SK-N-MC (cell line): ENCODE data around the gene RPAP2.

ENCODE experiments used
- DNase-seq: peaks from one replicate; pipeline ENCODE4 v3.0.0-alpha.2; 2011; ENCODE audit warnings: low read depth, low spot score
- H3K27ac ChIP-seq: fragments of 200-600 bp; sonication (generic); 2 replicates; pipeline ENCODE4 v1.5.1; 2016; ENCODE audit warnings: mixed run types
- H3K36me3 ChIP-seq: fragments of 200-600 bp; sonication (generic); 2 replicates; pipeline ENCODE4 v1.6.1; 2017; ENCODE audit warnings: antibody characterized with exemption, low read length, mixed read lengths; ENCODE audit not compliant: insufficient read depth
- H3K4me3 ChIP-seq: fragments of 200-600 bp; sonication (generic); 2 replicates; pipeline ENCODE4 v1.5.1; 2016
- H3K9ac ChIP-seq: fragments of 200-600 bp; sonication (generic); 2 replicates; pipeline ENCODE4 v1.8.0; 2017; ENCODE audit warnings: mixed run types, mixed read lengths; ENCODE audit not compliant: insufficient read length
- H3K9me3 ChIP-seq: fragments of 200-600 bp; sonication (generic); 2 replicates; pipeline ENCODE4 v1.6.1; 2017; ENCODE audit warnings: low read depth, mild to moderate bottlenecking, antibody characterized with exemption, low read length, moderate library complexity, mixed read lengths
- EZH2 ChIP-seq: fragments of 200-600 bp; sonication (generic); IDR thresholded peaks from one replicate; pipeline ENCODE4 v1.6.1; 2017; ENCODE audit warnings: antibody characterized with exemption
- FOXP2 ChIP-seq: optimal IDR thresholded peaks from 2 replicates; pipeline ENCODE3; 2011; ENCODE audit warnings: mild to moderate bottlenecking, moderate library complexity; ENCODE audit not compliant: insufficient read depth; ENCODE audit errors: extremely low read length, control extremely low read depth
- POLR2AphosphoS5 ChIP-seq: IDR thresholded peaks from 2 replicates; pipeline ENCODE4 v1.6.1; 2012; ENCODE audit warnings: mild to moderate bottlenecking, low read depth, low read length, borderline replicate concordance

Gene RPAP2

GRCh38 chr1:92315766-92316599, 17.1 kb downstream of the RPAP2 start:
- Histone ChIP-seq H3K9ac (no peak overlapping the region), H3K9me3 (no peaks in the 10 kb centered on the region), H3K4me3 (no peak overlapping the region), H3K27ac (no peak overlapping the region), H3K36me3 (peaks cover 4% of the 10 kb centered on the region)
- no peak for DNase-seq
- TF ChIP-seq POLR2AphosphoS5, result no peak
- TF ChIP-seq FOXP2, result no peak
- TF ChIP-seq EZH2, result no peak

- no peak for DNase-seq
- Histone ChIP-seq H3K9ac (no peak overlapping the region), H3K36me3 (peaks cover 4% of the 10 kb centered on the region), H3K9me3 (no peaks in the 10 kb centered on the region), H3K27ac (no peak overlapping the region), H3K4me3 (no peak overlapping the region)
- TF ChIP-seq POLR2AphosphoS5 (no peak), EZH2 (no peak), FOXP2 (no peak)
Observed at GRCh38 chr1:92317836-92318493, 19.1 kb downstream of the RPAP2 start.

GRCh38 chr1:92323473-92324453, 24.9 kb downstream of the RPAP2 start:
- no peak for DNase-seq
- H3K27ac ChIP-seq, result no peak overlapping the region
- H3K4me3 ChIP-seq, result no peak overlapping the region
- H3K36me3 ChIP-seq, result peaks cover 47% of the 10 kb centered on the region
- H3K9ac ChIP-seq, result no peak overlapping the region
- H3K9me3 ChIP-seq, result peaks cover 12% of the 10 kb centered on the region
- TF ChIP-seq POLR2AphosphoS5 (no peak), EZH2 (no peak), FOXP2 (no peak)

GRCh38 chr1:92324784-92325183, 25.9 kb downstream of the RPAP2 start:
- no peak overlapping the region for H3K27ac ChIP-seq
- H3K36me3 ChIP-seq, result peaks cover 52% of the 10 kb centered on the region
- no peak for DNase-seq
- no peak for TF ChIP-seq POLR2AphosphoS5
- no peak for TF ChIP-seq EZH2
- TF ChIP-seq FOXP2, result no peak
- no peak overlapping the region for H3K4me3 ChIP-seq
- H3K9ac ChIP-seq, result no peak overlapping the region
- peaks cover 12% of the 10 kb centered on the region for H3K9me3 ChIP-seq

- peaks cover 53% of the 10 kb centered on the region for H3K36me3 ChIP-seq
- no peak for TF ChIP-seq EZH2
- no peak for TF ChIP-seq FOXP2
- no peak for TF ChIP-seq POLR2AphosphoS5
- no peak overlapping the region for H3K27ac ChIP-seq
- peaks cover 12% of the 10 kb centered on the region for H3K9me3 ChIP-seq
- H3K9ac ChIP-seq, result no peak overlapping the region
- DNase-seq, result no peak
- no peak overlapping the region for H3K4me3 ChIP-seq
Observed at GRCh38 chr1:92326681-92327080, 27.8 kb downstream of the RPAP2 start.

GRCh38 chr1:92327794-92328193, 28.9 kb downstream of the RPAP2 start:
- H3K4me3 ChIP-seq, result no peak overlapping the region
- no peak overlapping the region for H3K9ac ChIP-seq
- no peak for DNase-seq
- no peak overlapping the region for H3K27ac ChIP-seq
- peaks cover 12% of the 10 kb centered on the region for H3K9me3 ChIP-seq
- peaks cover 53% of the 10 kb centered on the region for H3K36me3 ChIP-seq
- TF ChIP-seq POLR2AphosphoS5 (no peak), FOXP2 (no peak), EZH2 (no peak)

- TF ChIP-seq EZH2 (no peak), POLR2AphosphoS5 (no peak), FOXP2 (no peak)
- Histone ChIP-seq H3K36me3 (peaks cover 38% of the 10 kb centered on the region), H3K9me3 (peaks cover 12% of the 10 kb centered on the region), H3K9ac (no peak overlapping the region), H3K4me3 (no peak overlapping the region), H3K27ac (no peak overlapping the region)
- DNase-seq, result no peak
Observed at GRCh38 chr1:92329347-92330129, 30.7 kb downstream of the RPAP2 start.

- Histone ChIP-seq H3K9ac (no peak overlapping the region), H3K27ac (no peak overlapping the region), H3K9me3 (no peaks in the 10 kb centered on the region), H3K36me3 (peaks cover 10% of the 10 kb centered on the region), H3K4me3 (no peak overlapping the region)
- TF ChIP-seq EZH2 (no peak), FOXP2 (no peak), POLR2AphosphoS5 (no peak)
- no peak for DNase-seq
Observed at GRCh38 chr1:92333668-92334067, 34.8 kb downstream of the RPAP2 start.
